HL-60 (cell line): ENCODE data around the gene CCNY.

Experiments
- CTCF ChIP-seq: IDR thresholded peaks from one replicate; pipeline ENCODE4 v1.5.1; 2011; ENCODE audit warnings: low read length, control low read depth, inconsistent platforms; ENCODE audit not compliant: insufficient read depth
- TF ChIP-seq, protein P1 (sequence below): IDR thresholded peaks from 2 replicates; pipeline ENCODE4 v1.6.1; 2012; ENCODE audit warnings: low read depth; ENCODE audit not compliant: insufficient replicate concordance

GRCh38 chr10:35614312-35614711, 278.0 kb downstream of the CCNY start:
- TF ChIP-seq CTCF: no peak
- TF ChIP-seq, protein P1, sequence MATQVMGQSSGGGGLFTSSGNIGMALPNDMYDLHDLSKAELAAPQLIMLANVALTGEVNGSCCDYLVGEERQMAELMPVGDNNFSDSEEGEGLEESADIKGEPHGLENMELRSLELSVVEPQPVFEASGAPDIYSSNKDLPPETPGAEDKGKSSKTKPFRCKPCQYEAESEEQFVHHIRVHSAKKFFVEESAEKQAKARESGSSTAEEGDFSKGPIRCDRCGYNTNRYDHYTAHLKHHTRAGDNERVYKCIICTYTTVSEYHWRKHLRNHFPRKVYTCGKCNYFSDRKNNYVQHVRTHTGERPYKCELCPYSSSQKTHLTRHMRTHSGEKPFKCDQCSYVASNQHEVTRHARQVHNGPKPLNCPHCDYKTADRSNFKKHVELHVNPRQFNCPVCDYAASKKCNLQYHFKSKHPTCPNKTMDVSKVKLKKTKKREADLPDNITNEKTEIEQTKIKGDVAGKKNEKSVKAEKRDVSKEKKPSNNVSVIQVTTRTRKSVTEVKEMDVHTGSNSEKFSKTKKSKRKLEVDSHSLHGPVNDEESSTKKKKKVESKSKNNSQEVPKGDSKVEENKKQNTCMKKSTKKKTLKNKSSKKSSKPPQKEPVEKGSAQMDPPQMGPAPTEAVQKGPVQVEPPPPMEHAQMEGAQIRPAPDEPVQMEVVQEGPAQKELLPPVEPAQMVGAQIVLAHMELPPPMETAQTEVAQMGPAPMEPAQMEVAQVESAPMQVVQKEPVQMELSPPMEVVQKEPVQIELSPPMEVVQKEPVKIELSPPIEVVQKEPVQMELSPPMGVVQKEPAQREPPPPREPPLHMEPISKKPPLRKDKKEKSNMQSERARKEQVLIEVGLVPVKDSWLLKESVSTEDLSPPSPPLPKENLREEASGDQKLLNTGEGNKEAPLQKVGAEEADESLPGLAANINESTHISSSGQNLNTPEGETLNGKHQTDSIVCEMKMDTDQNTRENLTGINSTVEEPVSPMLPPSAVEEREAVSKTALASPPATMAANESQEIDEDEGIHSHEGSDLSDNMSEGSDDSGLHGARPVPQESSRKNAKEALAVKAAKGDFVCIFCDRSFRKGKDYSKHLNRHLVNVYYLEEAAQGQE: no peak
